Central memory CD4-positive, alpha-beta T cell (primary cell): ENCODE measurements around the gene SPCS2.
"Not testable (repeated sequence)": the region's sequence is repeated elsewhere in the genome, so short reads cannot be mapped to it uniquely, and the experiment has no call there.

Source experiments
- DNase-seq: peaks from one replicate; pipeline ENCODE4 v3.0.0; 2022

SPCS2 gene

GRCh38 chr11:75002516-75002915 lies 53.5 kb downstream of the SPCS2 start:
- no peak for DNase-seq

GRCh38 chr11:75004215-75004614 lies 55.1 kb downstream of the SPCS2 start:
- no peak for DNase-seq

GRCh38 chr11:75011357-75011756 lies 62.3 kb downstream of the SPCS2 start:
- no peak for DNase-seq

GRCh38 chr11:75011872-75012271 lies 62.8 kb downstream of the SPCS2 start:
- DNase-seq = no peak

GRCh38 chr11:75013051-75013450 lies 64.0 kb downstream of the SPCS2 start:
- no peak for DNase-seq

- no peak for DNase-seq
These were observed 65.1 kb downstream of the SPCS2 start for GRCh38 chr11:75014129-75014528.

GRCh38 chr11:75019200-75019599 lies 70.1 kb downstream of the SPCS2 start:
- not testable (repeated sequence) for DNase-seq

GRCh38 chr11:75020328-75020727 lies 71.3 kb downstream of the SPCS2 start:
- DNase-seq = not testable (repeated sequence)

- DNase-seq = no peak
These were observed 73.2 kb downstream of the SPCS2 start for GRCh38 chr11:75022296-75022695.

- DNase-seq = peak; percentile 52
These were observed 73.8 kb downstream of the SPCS2 start for GRCh38 chr11:75022759-75023396.

- no peak for DNase-seq
These were observed 74.5 kb downstream of the SPCS2 start for GRCh38 chr11:75023446-75024067.

GRCh38 chr11:75024068-75024449 lies 75.0 kb downstream of the SPCS2 start:
- DNase-seq = no peak

GRCh38 chr11:75024764-75025211 lies 75.7 kb downstream of the SPCS2 start:
- DNase-seq = no peak

- no peak for DNase-seq
These were observed 76.5 kb downstream of the SPCS2 start for GRCh38 chr11:75025561-75025960.

- no peak for DNase-seq
These were observed 79.3 kb downstream of the SPCS2 start for GRCh38 chr11:75028321-75028720.
